AG08396 (cell line): ENCODE data around the gene STARD13.
"Not testable (repeated sequence)": the region's sequence is repeated elsewhere in the genome, so short reads cannot be mapped to it uniquely, and the experiment has no call there.

Experiments
- DNase-seq: peaks from one replicate; pipeline ENCODE4 v3.0.0; 2012; ENCODE audit warnings: low spot score, mixed read lengths

The STARD13 gene

GRCh38 chr13:33195693-33196464 is 89.7 kb downstream of the STARD13 start:
- no peak for DNase-seq

- no peak for DNase-seq
Measured at GRCh38 chr13:33194820-33195692, 90.5 kb downstream of the STARD13 start.

GRCh38 chr13:33193428-33193974 is 92.1 kb downstream of the STARD13 start:
- no peak for DNase-seq

- peak; percentile 26 for DNase-seq
Measured at GRCh38 chr13:33191425-33192210, 93.9 kb downstream of the STARD13 start.

- no peak for DNase-seq
Measured at GRCh38 chr13:33189470-33189869, 96.1 kb downstream of the STARD13 start.

GRCh38 chr13:33188093-33188882 is 97.3 kb downstream of the STARD13 start:
- no peak for DNase-seq

GRCh38 chr13:33186861-33187291 is 98.7 kb downstream of the STARD13 start:
- no peak for DNase-seq

- DNase-seq: no peak
Measured at GRCh38 chr13:33185853-33186252, 99.7 kb downstream of the STARD13 start.

- DNase-seq: no peak
Measured at GRCh38 chr13:33184530-33184929, 101.0 kb downstream of the STARD13 start.

GRCh38 chr13:33184112-33184490 is 101.5 kb downstream of the STARD13 start:
- DNase-seq: no peak

GRCh38 chr13:33183431-33184111 is 102.0 kb downstream of the STARD13 start:
- peak; percentile 19 for DNase-seq

- no peak for DNase-seq
Measured at GRCh38 chr13:33182729-33183128, 102.8 kb downstream of the STARD13 start.

GRCh38 chr13:33181264-33181663 is 104.3 kb downstream of the STARD13 start:
- DNase-seq: no peak

- no peak for DNase-seq
Measured at GRCh38 chr13:33180122-33180804, 105.3 kb downstream of the STARD13 start.

GRCh38 chr13:33179463-33179862 is 106.1 kb downstream of the STARD13 start:
- DNase-seq: no peak

GRCh38 chr13:33178209-33178840 is 107.2 kb downstream of the STARD13 start:
- no peak for DNase-seq

- not testable (repeated sequence) for DNase-seq
Measured at GRCh38 chr13:33177340-33178208, 108.0 kb downstream of the STARD13 start.

- no peak for DNase-seq
Measured at GRCh38 chr13:33176526-33176925, 109.0 kb downstream of the STARD13 start.
